ENCODE measurements around the gene CCDC91. TPM values are rescaled to one million over a fixed set of nuclear protein-coding genes. Genes with fewer than 3 reads are reported as not detected.

Gene CCDC91
- polyA plus RNA-seq, 1 donor (not counting 4 experiments of a cell fraction or from before 2014, with no cell fraction given) = 26.5 TPM

DNA sequence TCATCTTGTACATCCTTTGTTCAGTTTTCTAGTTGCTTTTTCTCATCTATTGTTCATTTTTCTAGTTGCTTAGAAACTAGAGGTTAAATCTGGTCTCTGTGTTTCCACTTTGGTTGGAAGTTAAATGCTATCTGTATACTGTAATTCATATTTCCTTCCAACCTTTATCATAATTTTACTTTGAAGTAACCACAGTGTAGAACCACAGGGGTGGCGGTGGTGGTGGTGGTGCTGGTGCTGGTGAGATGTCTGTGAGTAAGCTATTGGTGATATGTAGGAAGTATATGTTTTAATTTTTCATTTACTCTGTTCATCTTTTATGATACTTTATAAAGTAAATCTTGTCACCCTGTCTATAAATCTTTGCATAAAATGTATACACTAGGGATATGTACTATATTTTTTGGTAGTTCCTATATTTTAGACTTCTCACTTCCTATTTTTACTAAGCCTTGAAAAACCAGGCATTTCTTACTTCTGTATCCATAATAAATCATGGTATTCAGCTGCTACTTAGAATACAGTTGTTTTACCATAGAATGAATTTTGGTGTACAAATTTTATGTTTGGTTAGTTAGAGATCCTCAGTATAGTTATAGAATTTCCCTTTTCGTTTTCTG lies 31.9 kb downstream of the CCDC91 start:
- no peaks in the 10 kb centered on the region for H4K20me1 ChIP-seq (ENCODE audit: control insufficient read depth, extremely low read depth, insufficient read depth, low read length)
- no peaks in the 10 kb centered on the region for H3K9me3 ChIP-seq (ENCODE audit: control insufficient read depth, low read depth, low read length)
- TF ChIP-seq EZH2 (IDR thresholded peaks at IDR 0.05; ENCODE audit: low read length) = no peak
- TF ChIP-seq, protein P1, sequence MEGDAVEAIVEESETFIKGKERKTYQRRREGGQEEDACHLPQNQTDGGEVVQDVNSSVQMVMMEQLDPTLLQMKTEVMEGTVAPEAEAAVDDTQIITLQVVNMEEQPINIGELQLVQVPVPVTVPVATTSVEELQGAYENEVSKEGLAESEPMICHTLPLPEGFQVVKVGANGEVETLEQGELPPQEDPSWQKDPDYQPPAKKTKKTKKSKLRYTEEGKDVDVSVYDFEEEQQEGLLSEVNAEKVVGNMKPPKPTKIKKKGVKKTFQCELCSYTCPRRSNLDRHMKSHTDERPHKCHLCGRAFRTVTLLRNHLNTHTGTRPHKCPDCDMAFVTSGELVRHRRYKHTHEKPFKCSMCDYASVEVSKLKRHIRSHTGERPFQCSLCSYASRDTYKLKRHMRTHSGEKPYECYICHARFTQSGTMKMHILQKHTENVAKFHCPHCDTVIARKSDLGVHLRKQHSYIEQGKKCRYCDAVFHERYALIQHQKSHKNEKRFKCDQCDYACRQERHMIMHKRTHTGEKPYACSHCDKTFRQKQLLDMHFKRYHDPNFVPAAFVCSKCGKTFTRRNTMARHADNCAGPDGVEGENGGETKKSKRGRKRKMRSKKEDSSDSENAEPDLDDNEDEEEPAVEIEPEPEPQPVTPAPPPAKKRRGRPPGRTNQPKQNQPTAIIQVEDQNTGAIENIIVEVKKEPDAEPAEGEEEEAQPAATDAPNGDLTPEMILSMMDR (optimal IDR thresholded peaks at IDR 0.05 in 1 of 3, IDR thresholded peaks at IDR 0.05 in 1 of 3, conservative IDR thresholded peaks at IDR 0.05 in 1 of 3; ENCODE audit: extremely low read depth in 1 of 3, insufficient read depth in 2 of 3, low read length in 3 of 3) = no peak
- H3K4me3 ChIP-seq (ENCODE audit: control insufficient read depth in 2 of 3, extremely low read depth in 1 of 3, insufficient read depth in 2 of 3, low read depth in 1 of 3, low read length in 3 of 3) = no peak overlapping the region
- H3K27me3 ChIP-seq (ENCODE audit: control insufficient read depth, extremely low read depth, insufficient read depth, low read length) = no peaks in the 10 kb centered on the region
- H2AFZ ChIP-seq (ENCODE audit: control insufficient read depth, low read length) = no peak overlapping the region
- H3K27ac ChIP-seq (ENCODE audit: control insufficient read depth, insufficient read depth, low read length) = no peak overlapping the region
- no peaks in the 10 kb centered on the region for H3K9me1 ChIP-seq (ENCODE audit: control insufficient read depth, extremely low read depth, insufficient read depth, low read length)
- no peak overlapping the region for H3K4me2 ChIP-seq (ENCODE audit: control insufficient read depth, extremely low read depth, insufficient read depth, low read depth, low read length)
- FAIRE-seq (no peak), DNase-seq (ENCODE audit: low read depth, low spot score) (no peak)
- no peak overlapping the region for H3K9ac ChIP-seq (ENCODE audit: control insufficient read depth, extremely low read depth, insufficient read depth, low read length)
- H3K4me1 ChIP-seq (ENCODE audit: control insufficient read depth, extremely low read depth, insufficient read depth, low read length) = no peaks in the 10 kb centered on the region
- H3K79me2 ChIP-seq (ENCODE audit: control insufficient read depth, insufficient read depth, low read length) = peaks cover 2% of the 10 kb centered on the region
- H3K36me3 ChIP-seq (ENCODE audit: control insufficient read depth in 2 of 2, extremely low read depth in 1 of 2, insufficient read depth in 2 of 2, low read length in 2 of 2) = no peaks in the 10 kb centered on the region
- dilution Hi-C loops (cut with MboI; ENCODE audit: extremely low pct_ligation_motif_present, low sequenced_read_pairs) = no loop called here

DNA sequence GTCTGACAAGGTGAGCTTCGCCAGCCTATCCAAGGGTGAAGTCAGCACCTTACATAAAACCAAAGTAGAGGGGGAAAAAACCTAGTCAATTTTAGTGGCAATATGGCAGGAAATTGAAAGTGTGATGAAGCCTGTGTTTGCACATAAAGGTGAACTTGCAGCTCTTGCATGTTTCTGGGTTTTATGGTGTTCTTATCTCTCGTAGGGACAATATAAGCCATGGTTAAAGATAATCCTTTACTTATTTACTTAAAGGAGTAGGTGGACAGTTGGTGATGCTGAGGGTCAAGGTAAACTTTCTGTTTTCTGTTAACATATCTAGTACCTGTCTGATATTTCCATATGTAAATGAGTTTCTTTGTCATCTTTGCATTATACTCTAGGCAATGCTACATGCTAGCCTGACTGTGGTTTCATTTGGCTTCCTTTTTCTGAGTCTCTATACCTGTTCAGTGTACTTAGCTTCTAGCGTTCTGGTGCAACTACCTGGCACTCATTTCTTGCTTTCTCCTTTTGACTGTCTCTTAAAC lies 32.8 kb downstream of the CCDC91 start:
- H3K36me3 ChIP-seq (ENCODE audit: control insufficient read depth in 2 of 2, extremely low read depth in 1 of 2, insufficient read depth in 2 of 2, low read length in 2 of 2) = no peaks in the 10 kb centered on the region
- no peak overlapping the region for H3K9ac ChIP-seq (ENCODE audit: control insufficient read depth, extremely low read depth, insufficient read depth, low read length)
- H3K4me3 ChIP-seq (ENCODE audit: control insufficient read depth in 2 of 3, extremely low read depth in 1 of 3, insufficient read depth in 2 of 3, low read depth in 1 of 3, low read length in 3 of 3) = no peak overlapping the region
- no peak overlapping the region for H3K4me2 ChIP-seq (ENCODE audit: control insufficient read depth, extremely low read depth, insufficient read depth, low read depth, low read length)
- no peaks in the 10 kb centered on the region for H3K9me1 ChIP-seq (ENCODE audit: control insufficient read depth, extremely low read depth, insufficient read depth, low read length)
- dilution Hi-C loops (cut with MboI; ENCODE audit: extremely low pct_ligation_motif_present, low sequenced_read_pairs) = no loop called here
- no peaks in the 10 kb centered on the region for H3K27me3 ChIP-seq (ENCODE audit: control insufficient read depth, extremely low read depth, insufficient read depth, low read length)
- TF ChIP-seq EZH2 (IDR thresholded peaks at IDR 0.05; ENCODE audit: low read length) = no peak
- TF ChIP-seq, protein P1 (optimal IDR thresholded peaks at IDR 0.05 in 1 of 3, IDR thresholded peaks at IDR 0.05 in 1 of 3, conservative IDR thresholded peaks at IDR 0.05 in 1 of 3; ENCODE audit: extremely low read depth in 1 of 3, insufficient read depth in 2 of 3, low read length in 3 of 3) = no peak
- H3K4me1 ChIP-seq (ENCODE audit: control insufficient read depth, extremely low read depth, insufficient read depth, low read length) = no peaks in the 10 kb centered on the region
- H3K79me2 ChIP-seq (ENCODE audit: control insufficient read depth, insufficient read depth, low read length) = peaks cover 2% of the 10 kb centered on the region
- FAIRE-seq = no peak
- DNase-seq (ENCODE audit: low read depth, low spot score) = no peak
- no peaks in the 10 kb centered on the region for H4K20me1 ChIP-seq (ENCODE audit: control insufficient read depth, extremely low read depth, insufficient read depth, low read length)
- H3K27ac ChIP-seq (ENCODE audit: control insufficient read depth, insufficient read depth, low read length) = no peak overlapping the region
- H2AFZ ChIP-seq (ENCODE audit: control insufficient read depth, low read length) = no peak overlapping the region
- no peaks in the 10 kb centered on the region for H3K9me3 ChIP-seq (ENCODE audit: control insufficient read depth, low read depth, low read length)
